Measurements from ENCODE around the gene ACVR1. TPM values are rescaled to one million over a fixed set of nuclear protein-coding genes. Genes with fewer than 3 reads are reported as not detected.

The ACVR1 gene
- total RNA-seq, 5 donors from 2014 or later (not counting 1 experiment from before 2014, with no cell fraction given) = 18.3 to 31.5 (median 25.1) TPM

- Mint-ChIP-seq H3K27me3 (no peaks in the 10 kb centered on the region), H3K4me1 (no peaks in the 10 kb centered on the region), H3K4me3 (no peak overlapping the region), H3K9me3 (no peaks in the 10 kb centered on the region), H3K27ac (no peak overlapping the region), H3K36me3 (peaks cover 73% of the 10 kb centered on the region)
- no CpG with 5 or more reads among the region's 1 CpG for WGBS (ENCODE audit: insufficient coverage)
- DNase-seq (no peak), ATAC-seq (replicated peaks in 1 of 4) (no peak)
- Histone ChIP-seq H3K27me3 (replicated peaks in 1 of 2; ENCODE audit: control insufficient read depth in 2 of 2, extremely low read depth in 1 of 2, insufficient read depth in 2 of 2, low read length in 1 of 2) (no peaks in the 10 kb centered on the region), H3K27ac (ENCODE audit: low read length) (no peak overlapping the region), H3K9me3 (no peaks in the 10 kb centered on the region), H3K4me1 (ENCODE audit: control insufficient read depth in 1 of 2, extremely low read depth in 1 of 2, insufficient read depth in 2 of 2, low read length in 2 of 2) (no peaks in the 10 kb centered on the region), H3K36me3 (ENCODE audit: control insufficient read depth in 2 of 2, extremely low read depth in 1 of 2, insufficient read depth in 1 of 2, low read length in 1 of 2) (peaks cover 0 to 46% of the 10 kb centered on the region in 2 donors), H3K4me3 (ENCODE audit: control insufficient read depth in 1 of 2, extremely low read depth in 1 of 2, low read length in 1 of 2) (no peak overlapping the region)
- CTCF ChIA-PET = no interaction called here
- POLR2A ChIA-PET = interaction anchor here in 1 of 2 donors (0.6 kb wide), 1 partner anchor 12 kb away, joined by 3 read pairs; no protein-coding TSS in a partner anchor
Measured at GRCh38 chr2:157771234-157771633, 104.9 kb downstream of the ACVR1 start.

- H3K27ac Mint-ChIP-seq = no peak overlapping the region
- POLR2A ChIA-PET = no interaction called here
- no peak overlapping the region for H3K4me3 ChIP-seq (ENCODE audit: control insufficient read depth in 1 of 2, extremely low read depth in 1 of 2, low read length in 1 of 2)
Measured at GRCh38 chr2:157769856-157770255, 106.3 kb downstream of the ACVR1 start.

GRCh38 chr2:157764386-157764785 lies 111.7 kb downstream of the ACVR1 start:
- ChIA-PET CTCF (interaction anchor here (1.0 to 1.6 kb wide), 2 partner anchors 462 kb away, joined by 3 to 5 read pairs; no protein-coding TSS in a partner anchor), POLR2A (no interaction called here)
- 93% methylated on average over 10 of the region's 14 CpGs for WGBS (ENCODE audit: insufficient coverage)
- no peak for DNase-seq
- H3K27ac ChIP-seq (ENCODE audit: low read length) = no peak overlapping the region
- ATAC-seq (replicated peaks in 1 of 4) = no peak
- no peaks in the 10 kb centered on the region for H3K9me3 ChIP-seq
- H3K4me1 ChIP-seq (ENCODE audit: control insufficient read depth in 1 of 2, extremely low read depth in 1 of 2, insufficient read depth in 2 of 2, low read length in 2 of 2) = no peaks in the 10 kb centered on the region
- no peaks in the 10 kb centered on the region for H3K27me3 ChIP-seq (replicated peaks in 1 of 2; ENCODE audit: control insufficient read depth in 2 of 2, extremely low read depth in 1 of 2, insufficient read depth in 2 of 2, low read length in 1 of 2)
- peaks cover 0 to 29% of the 10 kb centered on the region in 2 donors for H3K36me3 ChIP-seq (ENCODE audit: control insufficient read depth in 2 of 2, extremely low read depth in 1 of 2, insufficient read depth in 1 of 2, low read length in 1 of 2)
- H3K4me3 Mint-ChIP-seq = no peak overlapping the region
- no peaks in the 10 kb centered on the region for H3K4me1 Mint-ChIP-seq
- H3K9me3 Mint-ChIP-seq = no peaks in the 10 kb centered on the region
- H3K4me3 ChIP-seq (ENCODE audit: control insufficient read depth in 1 of 2, extremely low read depth in 1 of 2, low read length in 1 of 2) = no peak overlapping the region
- peaks cover 68% of the 10 kb centered on the region for H3K36me3 Mint-ChIP-seq
- H3K27me3 Mint-ChIP-seq = no peaks in the 10 kb centered on the region
- H3K27ac Mint-ChIP-seq = no peak overlapping the region

More at GRCh38 chr2:157769856-157770255, 106.3 kb downstream of the ACVR1 start:
- CTCF ChIA-PET = no interaction called here
- Histone ChIP-seq H3K36me3 (ENCODE audit: control insufficient read depth in 2 of 2, extremely low read depth in 1 of 2, insufficient read depth in 1 of 2, low read length in 1 of 2) (peaks cover 0 to 49% of the 10 kb centered on the region in 2 donors), H3K9me3 (no peaks in the 10 kb centered on the region), H3K27me3 (replicated peaks in 1 of 2; ENCODE audit: control insufficient read depth in 2 of 2, extremely low read depth in 1 of 2, insufficient read depth in 2 of 2, low read length in 1 of 2) (no peaks in the 10 kb centered on the region), H3K27ac (ENCODE audit: low read length) (no peak overlapping the region), H3K4me1 (ENCODE audit: control insufficient read depth in 1 of 2, extremely low read depth in 1 of 2, insufficient read depth in 2 of 2, low read length in 2 of 2) (no peaks in the 10 kb centered on the region)
- H3K27me3 Mint-ChIP-seq = no peaks in the 10 kb centered on the region
- no peak for ATAC-seq (replicated peaks in 1 of 4)
- no peaks in the 10 kb centered on the region for H3K9me3 Mint-ChIP-seq
- WGBS (ENCODE audit: insufficient coverage) = no CpG with 5 or more reads among the region's 2 CpGs
- no peaks in the 10 kb centered on the region for H3K4me1 Mint-ChIP-seq
- H3K36me3 Mint-ChIP-seq = peaks cover 73% of the 10 kb centered on the region
- H3K4me3 Mint-ChIP-seq = no peak overlapping the region
- no peak for DNase-seq

GRCh38 chr2:157761520-157761919 lies 114.6 kb downstream of the ACVR1 start:
- Mint-ChIP-seq H3K4me1 (no peaks in the 10 kb centered on the region), H3K4me3 (no peak overlapping the region), H3K36me3 (peaks cover 69% of the 10 kb centered on the region), H3K9me3 (peaks cover 5 to 16% (median 11%) of the 10 kb centered on the region in 3 donors), H3K27ac (no peak overlapping the region), H3K27me3 (no peaks in the 10 kb centered on the region)
- Histone ChIP-seq H3K27me3 (replicated peaks in 1 of 2; ENCODE audit: control insufficient read depth in 2 of 2, extremely low read depth in 1 of 2, insufficient read depth in 2 of 2, low read length in 1 of 2) (no peaks in the 10 kb centered on the region), H3K36me3 (ENCODE audit: control insufficient read depth in 2 of 2, extremely low read depth in 1 of 2, insufficient read depth in 1 of 2, low read length in 1 of 2) (peaks cover 10 to 14% of the 10 kb centered on the region in 2 donors), H3K4me1 (ENCODE audit: control insufficient read depth in 1 of 2, extremely low read depth in 1 of 2, insufficient read depth in 2 of 2, low read length in 2 of 2) (no peaks in the 10 kb centered on the region), H3K27ac (ENCODE audit: low read length) (no peak overlapping the region), H3K4me3 (ENCODE audit: control insufficient read depth in 1 of 2, extremely low read depth in 1 of 2, low read length in 1 of 2) (no peak overlapping the region), H3K9me3 (no peaks in the 10 kb centered on the region)
- ChIA-PET POLR2A (no interaction called here), CTCF (no interaction called here)
- DNase-seq = no peak
- ATAC-seq (replicated peaks in 1 of 4) = no peak

- Mint-ChIP-seq H3K4me3 (no peak overlapping the region), H3K4me1 (no peaks in the 10 kb centered on the region), H3K9me3 (peaks cover 5 to 22% (median 17%) of the 10 kb centered on the region in 3 donors), H3K27me3 (no peaks in the 10 kb centered on the region), H3K36me3 (peaks cover 70% of the 10 kb centered on the region), H3K27ac (no peak overlapping the region)
- POLR2A ChIA-PET = no interaction called here
- no CpG with 5 or more reads among the region's 5 CpGs for WGBS (ENCODE audit: insufficient coverage)
- no peak overlapping the region for H3K27ac ChIP-seq (ENCODE audit: low read length)
- H3K4me1 ChIP-seq (ENCODE audit: control insufficient read depth in 1 of 2, extremely low read depth in 1 of 2, insufficient read depth in 2 of 2, low read length in 2 of 2) = no peaks in the 10 kb centered on the region
- H3K9me3 ChIP-seq = peaks cover 3% of the 10 kb centered on the region
- ATAC-seq (replicated peaks in 1 of 4) = no peak
- CTCF ChIA-PET = no interaction called here
- H3K36me3 ChIP-seq (ENCODE audit: control insufficient read depth in 2 of 2, extremely low read depth in 1 of 2, insufficient read depth in 1 of 2, low read length in 1 of 2) = peaks cover 10 to 15% of the 10 kb centered on the region in 2 donors
- no peaks in the 10 kb centered on the region for H3K27me3 ChIP-seq (replicated peaks in 1 of 2; ENCODE audit: control insufficient read depth in 2 of 2, extremely low read depth in 1 of 2, insufficient read depth in 2 of 2, low read length in 1 of 2)
- no peak overlapping the region for H3K4me3 ChIP-seq (ENCODE audit: control insufficient read depth in 1 of 2, extremely low read depth in 1 of 2, low read length in 1 of 2)
- DNase-seq = no peak
Measured at GRCh38 chr2:157760949-157761348, 115.2 kb downstream of the ACVR1 start.

GRCh38 chr2:157759855-157760254 lies 116.3 kb downstream of the ACVR1 start:
- Mint-ChIP-seq H3K27me3 (no peaks in the 10 kb centered on the region), H3K4me3 (no peak overlapping the region), H3K27ac (no peak overlapping the region), H3K9me3 (peaks cover 5 to 22% (median 17%) of the 10 kb centered on the region in 3 donors), H3K36me3 (peaks cover 71% of the 10 kb centered on the region), H3K4me1 (no peaks in the 10 kb centered on the region)
- H3K27ac ChIP-seq (ENCODE audit: low read length) = no peak overlapping the region
- H3K27me3 ChIP-seq (replicated peaks in 1 of 2; ENCODE audit: control insufficient read depth in 2 of 2, extremely low read depth in 1 of 2, insufficient read depth in 2 of 2, low read length in 1 of 2) = no peaks in the 10 kb centered on the region
- H3K4me1 ChIP-seq (ENCODE audit: control insufficient read depth in 1 of 2, extremely low read depth in 1 of 2, insufficient read depth in 2 of 2, low read length in 2 of 2) = no peaks in the 10 kb centered on the region
- peaks cover 8 to 14% of the 10 kb centered on the region in 2 donors for H3K36me3 ChIP-seq (ENCODE audit: control insufficient read depth in 2 of 2, extremely low read depth in 1 of 2, insufficient read depth in 1 of 2, low read length in 1 of 2)
- no peak overlapping the region for H3K4me3 ChIP-seq (ENCODE audit: control insufficient read depth in 1 of 2, extremely low read depth in 1 of 2, low read length in 1 of 2)
- DNase-seq (no peak), ATAC-seq (replicated peaks in 1 of 4) (no peak)
- H3K9me3 ChIP-seq = peaks cover 4% of the 10 kb centered on the region
- ChIA-PET CTCF (no interaction called here), POLR2A (no interaction called here)

GRCh38 chr2:157758586-157758985 lies 117.5 kb downstream of the ACVR1 start:
- Histone ChIP-seq H3K4me1 (ENCODE audit: control insufficient read depth in 1 of 2, extremely low read depth in 1 of 2, insufficient read depth in 2 of 2, low read length in 2 of 2) (no peaks in the 10 kb centered on the region), H3K27me3 (replicated peaks in 1 of 2; ENCODE audit: control insufficient read depth in 2 of 2, extremely low read depth in 1 of 2, insufficient read depth in 2 of 2, low read length in 1 of 2) (no peaks in the 10 kb centered on the region), H3K4me3 (ENCODE audit: control insufficient read depth in 1 of 2, extremely low read depth in 1 of 2, low read length in 1 of 2) (no peak overlapping the region), H3K27ac (ENCODE audit: low read length) (no peak overlapping the region), H3K36me3 (ENCODE audit: control insufficient read depth in 2 of 2, extremely low read depth in 1 of 2, insufficient read depth in 1 of 2, low read length in 1 of 2) (peaks cover 8 to 14% of the 10 kb centered on the region in 2 donors), H3K9me3 (peaks cover 4% of the 10 kb centered on the region)
- no peak overlapping the region for H3K27ac Mint-ChIP-seq
- H3K9me3 Mint-ChIP-seq = peaks cover 5 to 22% (median 17%) of the 10 kb centered on the region in 3 donors
- POLR2A ChIA-PET = no interaction called here
- WGBS (ENCODE audit: insufficient coverage) = no CpG with 5 or more reads among the region's 2 CpGs
- no peaks in the 10 kb centered on the region for H3K27me3 Mint-ChIP-seq
- peaks cover 0 to 11% (median 0%) of the 10 kb centered on the region in 3 donors for H3K4me1 Mint-ChIP-seq
- DNase-seq (no peak), ATAC-seq (replicated peaks in 1 of 4) (no peak)
- H3K36me3 Mint-ChIP-seq = peaks cover 78% of the 10 kb centered on the region
- H3K4me3 Mint-ChIP-seq = no peak overlapping the region
- CTCF ChIA-PET = no interaction called here
